Panc1 (cell line): ENCODE measurements around the gene RIPK3.

Source experiments
- CTCF ChIP-seq: fragments of 450-650 bp; IDR thresholded peaks from 2 replicates; pipeline ENCODE4 v1.5.1; 2017; ENCODE audit warnings: mild to moderate bottlenecking
- REST ChIP-seq, 2 experiments: IDR thresholded peaks; 2 replicates each; pipeline ENCODE4 v1.6.1; 2011 to 2012; ENCODE audit warnings: low read depth in 2 of 2, control low read depth in 1 of 2, low read length in 1 of 2, mild to moderate bottlenecking in 1 of 2, moderate library complexity in 1 of 2; ENCODE audit not compliant: insufficient read depth in 1 of 2

GRCh38 chr14:24348186-24348585 lies 8.4 kb upstream of the RIPK3 start:
- no peak for TF ChIP-seq CTCF
- no peak for TF ChIP-seq REST (IDR thresholded peaks at IDR 0.05; ENCODE audit: insufficient read depth in 1 of 2, low read depth in 2 of 2, low read length in 1 of 2)
